GM12873 (cell line): ENCODE data around the gene FANCI.

Source experiments
- TF ChIP-seq, protein P1 (sequence below): IDR thresholded peaks from 2 replicates; pipeline ENCODE4 v1.5.1; 2012; ENCODE audit warnings: low read depth, mild to moderate bottlenecking, moderate library complexity, low read length, control low read depth; ENCODE audit not compliant: insufficient read depth; ENCODE audit errors: missing control alignments

Gene FANCI

GRCh38 chr15:89208256-89208655, 35.5 kb upstream of the FANCI start:
- TF ChIP-seq, protein P1, sequence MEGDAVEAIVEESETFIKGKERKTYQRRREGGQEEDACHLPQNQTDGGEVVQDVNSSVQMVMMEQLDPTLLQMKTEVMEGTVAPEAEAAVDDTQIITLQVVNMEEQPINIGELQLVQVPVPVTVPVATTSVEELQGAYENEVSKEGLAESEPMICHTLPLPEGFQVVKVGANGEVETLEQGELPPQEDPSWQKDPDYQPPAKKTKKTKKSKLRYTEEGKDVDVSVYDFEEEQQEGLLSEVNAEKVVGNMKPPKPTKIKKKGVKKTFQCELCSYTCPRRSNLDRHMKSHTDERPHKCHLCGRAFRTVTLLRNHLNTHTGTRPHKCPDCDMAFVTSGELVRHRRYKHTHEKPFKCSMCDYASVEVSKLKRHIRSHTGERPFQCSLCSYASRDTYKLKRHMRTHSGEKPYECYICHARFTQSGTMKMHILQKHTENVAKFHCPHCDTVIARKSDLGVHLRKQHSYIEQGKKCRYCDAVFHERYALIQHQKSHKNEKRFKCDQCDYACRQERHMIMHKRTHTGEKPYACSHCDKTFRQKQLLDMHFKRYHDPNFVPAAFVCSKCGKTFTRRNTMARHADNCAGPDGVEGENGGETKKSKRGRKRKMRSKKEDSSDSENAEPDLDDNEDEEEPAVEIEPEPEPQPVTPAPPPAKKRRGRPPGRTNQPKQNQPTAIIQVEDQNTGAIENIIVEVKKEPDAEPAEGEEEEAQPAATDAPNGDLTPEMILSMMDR = no peak

GRCh38 chr15:89209057-89209456, 34.7 kb upstream of the FANCI start:
- TF ChIP-seq, protein P1 = no peak

GRCh38 chr15:89211678-89212170, 32.1 kb upstream of the FANCI start:
- TF ChIP-seq, protein P1 = no peak

DNA sequence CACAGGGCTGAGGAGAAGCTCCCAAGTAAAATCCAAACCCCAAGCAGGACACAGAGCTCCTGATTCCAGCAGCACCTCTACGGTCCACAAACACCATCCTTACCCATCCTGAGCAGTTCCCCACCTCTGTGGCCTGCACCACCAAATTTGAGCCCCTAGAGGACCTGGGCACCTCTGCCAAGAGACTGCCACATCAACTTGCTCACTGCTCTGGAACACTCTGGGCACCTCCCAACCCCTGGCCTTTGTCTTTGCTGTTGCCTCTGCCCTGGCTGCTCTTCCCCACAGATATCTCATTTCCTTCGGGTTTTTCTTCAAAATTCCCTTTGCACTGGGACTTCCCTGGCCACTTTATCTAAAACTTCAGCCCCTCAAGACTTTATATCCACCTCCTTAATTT, 28.2 kb upstream of the FANCI start:
- TF ChIP-seq, protein P1 = no peak

DNA sequence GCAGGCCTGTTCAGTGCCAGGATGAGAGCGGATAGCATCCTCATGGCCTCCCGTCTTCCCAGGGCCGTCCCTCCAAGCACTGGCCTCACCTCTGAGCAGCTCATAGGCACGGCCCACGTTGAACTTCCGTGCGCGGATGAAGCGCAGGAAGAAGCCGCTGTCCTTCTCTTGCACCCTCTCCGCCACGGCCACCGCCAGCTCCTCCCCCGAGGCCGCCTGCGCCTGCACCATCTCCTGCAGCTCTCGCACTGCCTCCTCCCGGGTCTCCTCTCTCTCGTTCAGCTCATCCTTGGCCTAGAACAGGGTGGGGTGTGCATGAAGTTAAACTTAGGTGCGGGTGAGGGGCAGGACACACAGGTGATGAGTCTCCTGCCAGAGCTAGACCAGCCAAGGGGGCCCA, 26.7 kb upstream of the FANCI start:
- TF ChIP-seq, protein P1 = no peak

- TF ChIP-seq, protein P1 = no peak
Observed at GRCh38 chr15:89217686-89218376, 25.9 kb upstream of the FANCI start.

DNA sequence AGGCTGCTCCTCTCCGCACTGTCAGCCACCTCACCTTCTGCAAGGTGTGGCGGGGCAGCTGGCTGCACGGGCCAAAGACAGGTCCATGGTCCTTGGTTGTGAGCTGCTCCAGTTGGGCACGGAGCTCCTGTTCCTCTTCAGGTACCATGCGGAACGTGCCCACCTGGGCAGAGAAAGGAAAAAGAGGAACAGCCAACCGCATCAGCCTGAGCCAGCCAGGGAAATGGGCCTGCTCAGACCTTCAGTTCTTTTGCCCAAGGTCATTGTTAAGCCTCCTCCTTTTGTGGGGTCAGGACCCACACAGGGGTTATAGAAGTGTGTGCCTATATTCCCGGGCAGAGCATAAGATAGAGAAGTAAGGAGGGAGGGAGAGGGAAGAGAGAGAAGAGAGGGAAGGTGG, 25.2 kb upstream of the FANCI start:
- TF ChIP-seq, protein P1 = no peak
